RKO (cell line): ENCODE results near the gene ABCA5.

Experiments used
- DNase-seq: peaks from one replicate; pipeline ENCODE4 v3.0.0-alpha.2; 2016; ENCODE audit warnings: low spot score

The ABCA5 gene, protein sequence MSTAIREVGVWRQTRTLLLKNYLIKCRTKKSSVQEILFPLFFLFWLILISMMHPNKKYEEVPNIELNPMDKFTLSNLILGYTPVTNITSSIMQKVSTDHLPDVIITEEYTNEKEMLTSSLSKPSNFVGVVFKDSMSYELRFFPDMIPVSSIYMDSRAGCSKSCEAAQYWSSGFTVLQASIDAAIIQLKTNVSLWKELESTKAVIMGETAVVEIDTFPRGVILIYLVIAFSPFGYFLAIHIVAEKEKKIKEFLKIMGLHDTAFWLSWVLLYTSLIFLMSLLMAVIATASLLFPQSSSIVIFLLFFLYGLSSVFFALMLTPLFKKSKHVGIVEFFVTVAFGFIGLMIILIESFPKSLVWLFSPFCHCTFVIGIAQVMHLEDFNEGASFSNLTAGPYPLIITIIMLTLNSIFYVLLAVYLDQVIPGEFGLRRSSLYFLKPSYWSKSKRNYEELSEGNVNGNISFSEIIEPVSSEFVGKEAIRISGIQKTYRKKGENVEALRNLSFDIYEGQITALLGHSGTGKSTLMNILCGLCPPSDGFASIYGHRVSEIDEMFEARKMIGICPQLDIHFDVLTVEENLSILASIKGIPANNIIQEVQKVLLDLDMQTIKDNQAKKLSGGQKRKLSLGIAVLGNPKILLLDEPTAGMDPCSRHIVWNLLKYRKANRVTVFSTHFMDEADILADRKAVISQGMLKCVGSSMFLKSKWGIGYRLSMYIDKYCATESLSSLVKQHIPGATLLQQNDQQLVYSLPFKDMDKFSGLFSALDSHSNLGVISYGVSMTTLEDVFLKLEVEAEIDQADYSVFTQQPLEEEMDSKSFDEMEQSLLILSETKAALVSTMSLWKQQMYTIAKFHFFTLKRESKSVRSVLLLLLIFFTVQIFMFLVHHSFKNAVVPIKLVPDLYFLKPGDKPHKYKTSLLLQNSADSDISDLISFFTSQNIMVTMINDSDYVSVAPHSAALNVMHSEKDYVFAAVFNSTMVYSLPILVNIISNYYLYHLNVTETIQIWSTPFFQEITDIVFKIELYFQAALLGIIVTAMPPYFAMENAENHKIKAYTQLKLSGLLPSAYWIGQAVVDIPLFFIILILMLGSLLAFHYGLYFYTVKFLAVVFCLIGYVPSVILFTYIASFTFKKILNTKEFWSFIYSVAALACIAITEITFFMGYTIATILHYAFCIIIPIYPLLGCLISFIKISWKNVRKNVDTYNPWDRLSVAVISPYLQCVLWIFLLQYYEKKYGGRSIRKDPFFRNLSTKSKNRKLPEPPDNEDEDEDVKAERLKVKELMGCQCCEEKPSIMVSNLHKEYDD (N-terminal part only)

DNA sequence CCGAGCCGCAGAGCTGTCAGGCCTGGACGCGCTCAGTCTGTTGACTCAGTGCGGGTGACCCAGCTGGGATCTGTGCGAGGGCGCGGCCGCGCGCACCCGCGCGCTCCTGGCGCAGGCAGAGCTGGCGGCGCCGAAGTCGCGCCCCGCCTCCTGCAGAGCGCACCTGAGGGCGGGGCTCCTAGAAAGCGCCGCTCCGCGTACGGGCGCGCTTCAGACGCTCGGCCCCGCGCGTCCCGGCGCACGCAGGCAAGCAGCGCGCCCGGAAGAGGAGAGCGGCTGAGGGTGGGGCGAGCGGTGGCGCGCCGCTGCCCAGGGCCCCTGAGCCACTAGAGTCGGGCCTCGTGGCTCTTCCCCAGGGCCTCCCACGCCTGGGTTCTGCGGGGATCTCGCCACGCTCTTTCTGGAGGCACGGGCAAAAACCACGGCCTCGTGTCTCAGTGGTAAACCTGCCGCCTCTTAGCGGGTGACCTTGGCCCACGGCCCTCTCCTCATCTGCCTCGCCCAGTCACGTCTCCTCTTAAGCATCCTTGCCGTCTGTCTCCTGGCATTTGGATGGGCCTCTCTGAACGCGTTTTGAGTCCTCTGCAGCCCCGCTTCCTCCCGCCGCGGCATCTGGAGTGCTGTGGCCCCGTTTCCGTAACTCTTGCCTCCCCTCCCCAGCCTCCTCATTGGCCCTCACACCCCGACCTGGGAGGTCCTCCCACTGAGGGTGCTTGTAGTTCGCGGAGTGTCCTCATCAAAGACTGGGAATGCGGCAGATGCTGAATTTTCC, at the start of gene ABCA5:
Gene ABCA5, minus strand, starts transcription at position 74 of the 772 bp plus-strand sequence. CDS start 12,718 bp downstream, outside the sequence.
- DNase-seq, result peak; percentile 95

DNA sequence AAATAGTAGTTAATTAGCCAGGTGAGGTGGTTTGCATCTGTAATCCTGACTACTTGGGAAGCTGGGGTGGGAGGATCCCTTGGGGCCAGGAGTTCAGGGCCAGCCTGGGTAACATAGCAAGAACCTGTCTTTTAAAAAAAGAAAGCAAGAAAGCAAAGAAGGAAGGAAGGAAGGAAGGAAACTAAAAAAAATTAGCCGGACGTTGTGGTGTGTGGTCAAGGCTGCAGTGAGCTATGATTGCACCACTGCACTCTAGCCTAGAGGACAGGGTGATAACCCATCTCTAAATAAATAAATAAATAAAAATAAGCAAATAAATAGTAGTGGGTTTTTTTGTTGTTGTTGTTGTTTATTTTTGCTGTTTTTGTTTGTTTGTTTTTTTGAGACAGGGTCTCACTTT, 48.3 kb upstream of the ABCA5 start:
- no peak for DNase-seq

DNA sequence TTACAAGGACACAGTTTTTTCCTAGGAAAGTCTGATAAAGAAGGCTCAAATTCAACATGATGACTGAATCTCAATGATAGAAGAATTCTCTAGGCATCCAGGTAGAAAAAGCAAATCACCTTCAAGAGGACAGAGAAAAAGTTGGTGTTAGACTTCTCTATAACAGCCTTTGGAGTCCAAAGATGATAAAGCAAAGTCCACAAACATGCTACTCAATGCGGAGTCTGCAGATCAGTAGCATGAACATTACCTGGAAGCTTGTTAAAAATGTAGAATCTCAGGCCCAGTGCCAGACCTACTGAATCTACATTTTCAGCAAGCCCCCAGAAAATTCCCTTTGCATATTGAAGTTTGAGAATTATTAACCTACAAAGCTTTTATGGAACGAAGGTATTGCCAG, 46.1 kb upstream of the ABCA5 start:
- no peak for DNase-seq

DNA sequence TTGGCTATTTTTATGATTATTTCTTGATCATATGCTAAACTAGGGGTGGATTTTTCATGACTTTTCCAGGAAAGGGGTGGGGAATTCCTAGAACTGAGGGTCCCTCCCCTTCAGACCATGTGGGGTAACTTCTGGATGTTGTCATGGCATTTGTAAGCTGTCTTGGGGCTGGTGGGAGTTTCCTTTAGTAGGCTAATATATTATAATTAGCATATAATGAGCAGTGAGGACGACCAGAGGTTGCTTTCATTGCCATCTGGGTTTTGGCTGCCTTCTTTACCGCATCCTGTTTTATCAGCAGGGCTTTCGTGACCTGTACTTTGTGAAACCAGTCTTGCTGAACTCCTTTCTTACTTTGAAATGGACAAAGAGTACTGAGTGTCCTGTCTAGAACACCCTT, 40.4 kb upstream of the ABCA5 start:
- no peak for DNase-seq

DNA sequence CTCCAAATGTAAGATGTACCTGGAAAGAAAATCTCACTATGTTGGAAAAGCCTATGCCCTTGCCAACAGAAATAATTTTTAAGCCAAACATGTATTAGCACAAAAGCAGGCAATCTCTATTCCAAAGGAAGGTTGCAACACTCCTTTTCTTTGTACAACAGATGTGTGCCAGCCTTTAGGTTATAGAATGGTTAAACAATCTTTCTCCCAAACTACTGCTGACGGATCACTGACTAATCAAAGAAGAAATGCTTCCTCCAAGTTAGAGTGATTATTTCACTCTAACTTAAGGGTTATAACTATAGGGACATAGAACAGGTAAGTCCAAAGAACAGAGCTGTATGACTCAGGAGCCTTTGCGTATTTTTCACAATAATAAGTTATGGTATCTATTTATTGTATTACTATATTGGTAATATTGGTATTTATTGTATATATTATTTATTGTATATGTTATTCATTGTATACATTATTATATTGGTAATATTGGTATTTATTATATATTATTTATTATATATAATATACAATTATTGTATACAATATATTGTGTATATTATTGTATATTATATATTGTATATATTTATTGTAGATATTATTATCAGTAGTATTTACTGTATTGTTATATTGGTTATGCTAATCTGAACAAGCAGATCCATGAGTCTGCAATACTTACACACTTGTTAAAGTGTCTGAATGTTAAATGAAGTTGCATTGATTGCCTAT, 36.7 kb upstream of the ABCA5 start:
- no peak for DNase-seq

DNA sequence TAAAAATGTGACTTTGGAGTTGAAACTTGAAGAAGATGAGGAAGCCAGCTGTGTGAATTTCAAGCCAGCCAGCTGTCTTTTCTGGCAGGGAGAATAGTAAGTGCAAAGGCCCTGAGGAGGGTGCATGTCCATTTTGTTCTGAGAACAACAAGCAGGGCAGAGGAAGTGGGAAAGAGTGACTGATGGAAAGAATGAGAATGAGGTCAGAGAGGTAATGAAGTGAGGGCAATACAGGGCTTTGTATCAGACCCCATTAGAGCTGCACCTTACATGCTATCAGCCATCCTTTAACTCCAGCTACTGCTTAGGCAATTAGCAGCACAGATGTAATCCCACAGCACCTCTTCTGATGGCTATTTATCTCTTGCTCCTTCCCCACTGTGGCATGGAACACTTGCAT, 34.2 kb upstream of the ABCA5 start:
- DNase-seq, result no peak

DNA sequence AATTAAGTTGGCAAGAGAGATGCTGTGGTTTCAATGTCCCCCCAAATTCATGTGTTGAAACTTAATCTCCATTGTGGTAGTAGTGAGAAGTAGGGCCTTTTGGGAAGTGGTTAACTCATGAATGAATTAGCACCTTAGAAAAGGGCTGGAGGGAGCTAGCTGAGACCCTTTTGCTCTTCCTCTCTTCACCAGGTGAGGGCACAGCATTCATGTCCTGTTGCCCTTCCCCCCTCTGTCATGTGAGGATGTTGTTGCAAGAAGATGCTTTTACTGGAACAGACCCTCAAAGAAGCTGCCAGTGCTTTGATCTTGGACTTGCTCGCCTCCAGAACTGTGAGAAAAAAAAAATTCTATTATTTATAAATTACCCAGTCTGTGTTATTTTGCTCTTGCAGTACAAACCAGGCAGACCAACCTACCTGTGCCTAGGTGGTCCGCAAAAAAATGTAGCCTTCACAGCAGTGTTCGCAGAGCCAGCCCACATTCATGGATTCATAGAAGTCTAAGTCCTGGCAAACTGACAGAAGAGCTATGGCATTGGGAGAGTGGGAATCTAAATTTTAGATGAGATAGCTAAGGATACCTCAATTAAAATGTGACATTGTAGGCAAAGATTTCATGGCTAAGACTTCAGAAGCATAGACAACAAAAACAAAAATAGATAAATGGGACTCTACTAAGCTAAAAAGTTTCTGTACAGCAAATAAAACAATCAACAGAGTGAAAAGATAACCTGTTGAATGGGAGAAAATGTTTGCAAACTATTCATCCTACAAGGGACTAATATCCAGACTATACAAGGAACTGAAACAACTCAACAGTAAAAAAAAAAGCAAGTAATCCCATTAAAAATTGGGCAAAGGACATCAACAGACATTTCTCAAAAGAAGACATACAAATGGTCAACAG, 32.0 kb upstream of the ABCA5 start:
- DNase-seq, result no peak

DNA sequence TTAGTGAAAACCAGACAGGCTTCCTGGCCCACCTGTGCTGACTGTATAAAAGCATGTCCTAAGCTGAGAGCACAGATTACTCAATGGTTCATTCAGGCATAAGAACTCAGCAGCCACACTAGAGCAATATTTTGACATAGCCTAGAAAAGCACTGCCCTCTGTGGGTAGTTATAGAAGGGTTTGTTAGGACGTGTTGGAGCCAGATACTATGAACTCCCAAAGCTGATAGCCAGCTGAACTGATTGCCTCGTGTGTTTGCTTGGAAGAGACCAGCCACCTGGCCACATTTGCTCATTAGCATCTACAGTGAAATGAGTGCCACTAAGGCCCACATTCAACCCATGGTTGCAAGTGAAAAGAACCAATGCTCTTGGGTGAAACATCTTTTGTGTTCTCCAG, 30.8 kb upstream of the ABCA5 start:
- DNase-seq, result no peak

DNA sequence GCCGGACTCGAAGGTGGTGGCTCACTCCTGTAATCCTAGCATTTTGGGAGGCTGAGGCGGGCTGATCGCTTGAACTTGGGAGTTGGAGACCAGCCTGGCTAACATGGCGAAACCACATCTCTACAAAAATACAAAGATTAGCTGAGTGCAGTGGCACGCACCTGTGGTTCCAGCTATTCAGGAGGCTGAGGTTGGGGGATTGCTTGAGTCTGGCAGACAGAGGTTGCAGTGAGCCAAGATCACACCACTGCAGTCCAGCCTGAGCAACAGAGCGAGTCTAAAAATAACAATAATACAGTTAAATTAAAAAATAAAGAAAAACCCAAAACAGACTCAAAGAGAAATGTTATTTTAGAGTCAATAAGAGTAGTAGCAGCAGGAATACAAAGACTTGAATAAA, 29.7 kb upstream of the ABCA5 start:
- no peak for DNase-seq

DNA sequence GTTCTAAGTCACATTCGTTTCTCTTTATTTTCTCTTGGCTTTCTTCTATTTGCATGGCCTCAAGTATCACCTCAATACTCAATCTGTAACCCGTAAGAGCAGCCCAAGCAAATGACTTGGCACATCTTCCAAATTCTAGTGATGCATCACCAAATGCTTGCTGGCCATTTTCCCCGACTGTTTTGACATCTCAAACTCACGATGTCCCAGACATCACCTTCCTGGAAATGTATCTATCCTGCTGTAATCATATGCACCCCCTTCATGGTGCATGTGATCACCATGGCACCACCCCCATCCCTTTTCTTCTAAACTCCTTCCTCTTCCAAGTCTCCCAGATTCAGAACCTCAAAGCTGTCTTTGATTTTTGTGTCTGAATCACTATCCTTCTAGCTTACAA, 24.0 kb upstream of the ABCA5 start:
- no peak for DNase-seq

DNA sequence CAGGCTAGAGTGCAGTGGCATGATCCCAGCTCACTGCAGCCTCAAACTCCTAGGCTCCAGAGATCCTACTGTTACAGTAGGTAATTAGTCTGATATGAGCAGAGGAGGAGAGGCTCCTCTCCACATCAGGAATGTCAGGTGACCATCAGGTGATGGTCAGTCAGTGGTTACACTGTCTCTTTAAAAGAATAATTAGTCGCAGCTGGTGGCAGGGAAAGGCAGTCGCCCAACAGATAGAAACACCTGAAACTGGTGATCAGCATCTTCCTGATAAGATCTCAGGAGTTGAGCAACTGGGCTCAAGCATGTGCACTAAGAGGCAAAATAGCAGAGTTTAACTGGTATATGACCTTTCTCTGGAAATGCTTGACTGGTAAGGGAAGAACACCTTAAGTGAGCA, 21.5 kb upstream of the ABCA5 start:
- no peak for DNase-seq

DNA sequence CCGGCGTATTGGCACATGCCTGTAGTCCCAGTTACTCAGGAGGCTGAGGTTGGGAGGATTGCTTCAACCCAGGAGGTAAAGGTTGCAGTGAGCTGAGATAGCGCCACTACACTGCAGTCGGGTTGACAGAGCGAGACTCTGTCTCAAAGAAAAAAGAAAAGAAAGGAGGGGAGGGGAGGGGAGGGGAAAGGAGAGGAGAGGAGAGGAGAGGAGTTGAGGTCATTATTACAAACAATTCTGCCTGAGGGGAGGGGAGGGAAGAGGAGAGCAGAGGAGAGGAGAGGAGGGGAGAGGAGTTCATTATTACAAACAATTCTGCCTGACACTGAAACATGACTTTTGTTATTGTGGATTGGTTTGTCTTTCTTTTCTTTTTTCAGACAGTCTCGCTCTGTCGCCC, 19.8 kb upstream of the ABCA5 start:
- DNase-seq, result no peak

DNA sequence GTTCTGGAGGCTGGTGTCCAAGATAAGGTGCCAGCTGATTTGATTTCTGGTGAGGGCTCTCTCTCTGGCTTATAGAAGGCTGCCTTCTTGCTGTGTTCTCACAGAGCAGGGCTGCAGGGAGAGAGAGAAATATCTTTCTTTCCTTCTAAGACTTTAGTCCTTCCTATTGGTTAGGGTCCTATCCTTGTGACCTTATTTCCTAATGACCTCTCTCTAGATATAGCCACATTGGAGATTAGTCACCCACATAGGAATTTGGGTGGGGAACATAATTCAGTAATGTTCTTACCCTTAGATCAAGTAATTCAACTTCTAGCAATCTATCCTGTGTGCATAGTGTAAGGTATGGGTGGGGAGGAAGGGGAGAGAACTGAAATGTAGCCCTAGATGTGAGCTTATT, 18.0 kb upstream of the ABCA5 start:
- DNase-seq, result no peak

DNA sequence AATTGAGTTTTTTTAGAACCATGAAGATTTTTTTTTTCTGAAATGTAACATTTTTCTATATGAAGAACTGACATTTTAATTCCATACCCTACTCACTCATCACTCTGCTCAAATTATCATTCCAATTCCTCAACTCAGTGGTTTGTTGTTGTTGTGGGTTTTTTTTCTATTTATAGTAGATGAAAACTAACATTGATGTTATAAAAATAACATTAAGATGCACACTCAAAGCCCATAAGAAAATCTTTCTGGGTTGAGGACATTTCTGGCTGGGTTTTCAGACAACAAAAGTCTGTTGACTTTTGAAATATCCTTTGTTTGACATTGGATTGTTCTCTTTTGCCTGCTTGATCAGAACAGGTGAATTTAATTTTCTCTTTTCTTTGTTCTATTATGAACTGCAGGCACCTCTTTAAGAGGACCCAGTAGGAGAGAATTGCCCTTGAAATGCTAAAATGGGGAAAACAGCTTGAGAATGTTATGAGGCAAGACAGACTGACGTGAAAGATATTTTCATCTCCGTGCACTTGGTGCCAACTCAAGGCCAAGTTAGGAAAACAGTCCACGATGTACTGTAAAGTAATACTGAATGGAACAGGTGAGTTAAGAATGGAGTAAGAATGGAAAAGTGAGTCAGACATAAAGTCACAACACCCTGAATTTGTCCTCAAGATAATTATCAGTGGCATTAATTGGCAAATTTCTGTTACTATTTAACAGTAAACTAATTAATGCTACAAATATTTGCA, 16.1 kb upstream of the ABCA5 start:
- DNase-seq, result no peak

DNA sequence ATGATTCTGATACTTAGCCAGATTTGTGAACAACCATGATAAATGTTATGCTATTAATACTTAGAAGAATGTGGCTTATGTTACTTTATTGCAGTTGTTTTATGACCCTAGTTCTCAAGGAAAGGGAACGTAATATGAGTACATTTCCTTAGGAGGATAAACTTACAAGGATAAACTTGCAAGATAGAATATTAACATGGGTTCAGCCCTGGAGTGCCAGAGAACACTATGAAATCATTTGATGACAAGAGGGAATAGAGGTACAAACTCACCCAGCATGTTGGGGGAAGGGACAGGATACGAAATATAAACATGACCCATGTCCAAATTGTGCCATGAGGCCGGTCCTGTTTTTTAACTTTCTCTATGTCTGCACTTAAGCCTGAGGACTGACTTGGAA, 13.0 kb upstream of the ABCA5 start:
- no peak for DNase-seq

DNA sequence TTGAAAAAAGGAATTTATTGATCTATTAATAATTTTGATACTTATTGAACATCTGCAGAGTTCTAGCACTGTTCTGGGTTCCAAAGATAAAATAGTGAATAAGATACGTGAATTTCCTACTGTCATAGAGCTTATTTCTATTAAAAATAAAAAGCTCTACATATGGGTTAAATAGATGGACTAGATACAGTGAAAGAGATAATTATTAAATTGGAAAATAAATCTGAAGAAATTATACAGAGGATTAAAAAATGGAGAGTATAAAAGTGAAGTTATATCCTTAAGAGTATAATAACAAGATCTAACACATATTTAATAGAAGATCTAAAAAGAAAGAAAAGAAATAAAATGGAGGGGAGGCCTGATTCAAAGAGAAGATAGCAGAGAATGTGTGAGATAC, 10.1 kb upstream of the ABCA5 start:
- no peak for DNase-seq

DNA sequence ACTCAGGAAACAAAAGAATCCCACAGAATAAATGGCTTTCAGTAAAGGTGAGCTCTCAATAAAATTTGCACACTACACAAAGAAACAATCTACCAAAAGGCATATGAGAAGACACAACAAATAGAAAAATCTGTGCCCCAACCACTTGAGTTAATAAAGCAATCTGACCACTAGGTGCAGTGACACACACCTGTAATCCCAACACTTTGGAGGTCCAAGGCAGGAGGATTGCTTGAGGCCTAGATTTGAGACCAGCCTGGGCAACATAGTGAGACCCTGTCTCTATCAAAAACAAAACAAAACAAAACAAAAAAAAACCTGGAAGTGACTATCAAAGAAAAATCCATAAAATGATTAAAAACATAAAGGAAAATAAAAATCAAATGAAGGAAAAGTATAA, 9.6 kb upstream of the ABCA5 start:
- no peak for DNase-seq

DNA sequence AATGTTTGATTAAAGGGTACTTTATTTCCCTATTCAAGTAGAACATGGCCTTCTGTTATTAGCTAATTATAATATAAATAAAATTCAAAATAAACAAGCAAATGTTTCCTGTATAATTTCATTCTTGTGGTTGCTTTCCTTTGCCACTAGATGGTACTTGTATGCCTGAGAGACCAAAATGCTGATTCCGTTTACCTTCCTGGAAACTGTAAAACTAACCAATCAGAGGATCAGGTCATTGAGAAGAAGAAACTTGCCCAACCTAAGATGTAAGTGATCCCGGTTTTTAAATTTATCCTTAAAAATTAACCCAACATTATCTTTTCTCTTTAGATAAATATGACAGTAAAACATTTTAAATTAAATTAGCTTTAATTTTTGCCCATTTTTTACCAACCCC, 8.1 kb upstream of the ABCA5 start:
- DNase-seq, result peak; percentile 68

DNA sequence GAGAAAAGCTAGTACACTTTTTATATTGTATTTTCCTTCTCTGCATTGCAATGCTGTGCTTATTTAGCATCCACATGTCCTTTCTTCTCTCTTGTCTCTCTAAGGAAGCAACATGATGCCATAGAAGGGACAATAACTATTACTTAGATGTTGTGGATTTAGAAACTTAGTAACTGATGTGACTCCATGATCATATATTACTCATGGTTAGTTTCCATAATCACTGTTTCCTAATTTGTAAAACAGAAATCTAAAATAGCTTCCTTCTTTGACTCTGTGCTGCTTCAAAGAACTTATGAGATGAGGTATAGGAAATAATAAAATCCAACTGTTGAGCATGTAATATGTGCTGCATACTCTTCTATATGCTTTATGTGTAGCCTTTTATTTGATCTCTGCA, 6.6 kb upstream of the ABCA5 start:
- no peak for DNase-seq
